Measurements from ENCODE around the gene ARL2BP.
"Not testable (repeated sequence)": the region's sequence is repeated elsewhere in the genome, so short reads cannot be mapped to it uniquely, and the experiment has no call there.

ARL2BP gene

GRCh38 chr16:57244767-57245471 is at the start of gene ARL2BP:
ARL2BP (plus strand) TSS chr16:57245259; CDS start chr16:57245368, 109 bp downstream.
- DNase-seq (ENCODE audit: low spot score), result peak; percentile 97

- DNase-seq (ENCODE audit: low spot score), result no peak
These were observed 48.8 kb upstream of the ARL2BP start for GRCh38 chr16:57196286-57196685.

DNA sequence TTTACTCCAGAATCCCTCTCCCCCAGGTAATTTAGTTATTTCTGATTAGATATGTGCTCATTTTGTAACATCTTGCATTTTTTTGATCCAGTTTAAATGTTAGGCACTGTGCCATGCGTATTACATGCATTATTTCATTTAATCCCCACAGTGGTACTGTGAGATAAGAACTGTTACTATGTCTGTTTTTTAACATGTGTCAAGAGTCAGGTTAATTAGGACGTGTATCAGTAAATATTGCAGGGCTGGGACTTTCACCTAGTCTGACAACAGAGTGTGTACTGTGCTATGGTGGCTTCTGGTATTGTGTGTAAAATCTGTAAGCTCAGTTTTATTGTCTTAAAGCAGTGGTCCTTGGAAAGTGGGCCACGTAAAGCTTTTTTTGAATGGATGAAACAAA is 48.3 kb upstream of the ARL2BP start:
- no peak for DNase-seq (ENCODE audit: low spot score)

DNA sequence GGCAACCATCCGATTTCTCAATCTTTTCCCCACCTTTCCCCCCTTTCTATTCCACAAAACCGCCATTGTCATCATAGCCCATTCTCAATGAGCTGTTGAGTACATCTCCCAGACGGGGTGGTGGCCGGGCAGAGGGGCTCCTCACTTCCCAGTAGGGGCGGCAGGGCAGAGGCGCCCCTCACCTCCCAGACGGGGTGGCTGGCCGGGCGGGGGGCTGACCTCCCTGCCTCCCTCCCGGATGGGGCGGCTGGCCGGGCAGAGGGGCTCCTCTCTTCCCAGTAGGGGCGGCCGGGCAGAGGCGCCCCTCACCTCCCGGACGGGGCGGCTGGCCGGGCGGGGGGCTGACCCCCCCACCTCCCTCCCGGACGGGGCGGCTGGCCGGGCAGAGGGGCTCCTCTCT is 44.7 kb upstream of the ARL2BP start:
- DNase-seq (ENCODE audit: low spot score), result not testable (repeated sequence)

DNA sequence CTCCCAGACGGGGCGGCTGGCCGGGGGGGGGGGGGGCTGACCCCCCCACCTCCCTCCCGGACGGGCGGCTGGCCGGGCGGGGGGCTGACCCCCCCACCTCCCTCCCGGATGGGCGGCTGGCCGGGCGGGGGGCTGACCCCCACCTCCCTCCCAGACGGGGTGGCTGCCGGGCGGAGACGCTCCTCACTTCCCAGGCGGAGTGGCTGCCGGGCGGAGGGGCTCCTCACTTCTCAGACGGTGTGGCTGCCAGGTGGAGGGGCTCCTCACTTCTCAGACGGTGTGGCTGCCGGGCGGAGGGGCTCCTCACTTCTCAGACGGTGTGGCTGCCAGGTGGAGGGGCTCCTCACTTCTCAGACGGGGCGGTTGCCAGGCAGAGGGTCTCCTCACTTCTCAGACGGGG is 44.1 kb upstream of the ARL2BP start:
- DNase-seq (ENCODE audit: low spot score), result not testable (repeated sequence)

GRCh38 chr16:57202095-57202886 is 42.8 kb upstream of the ARL2BP start:
- no peak for DNase-seq (ENCODE audit: low spot score)

GRCh38 chr16:57203451-57203850 is 41.6 kb upstream of the ARL2BP start:
- no peak for DNase-seq (ENCODE audit: low spot score)

- no peak for DNase-seq (ENCODE audit: low spot score)
These were observed 40.4 kb upstream of the ARL2BP start for GRCh38 chr16:57204675-57205074.

- DNase-seq (ENCODE audit: low spot score), result no peak
These were observed 36.1 kb upstream of the ARL2BP start for GRCh38 chr16:57208926-57209325.

DNA sequence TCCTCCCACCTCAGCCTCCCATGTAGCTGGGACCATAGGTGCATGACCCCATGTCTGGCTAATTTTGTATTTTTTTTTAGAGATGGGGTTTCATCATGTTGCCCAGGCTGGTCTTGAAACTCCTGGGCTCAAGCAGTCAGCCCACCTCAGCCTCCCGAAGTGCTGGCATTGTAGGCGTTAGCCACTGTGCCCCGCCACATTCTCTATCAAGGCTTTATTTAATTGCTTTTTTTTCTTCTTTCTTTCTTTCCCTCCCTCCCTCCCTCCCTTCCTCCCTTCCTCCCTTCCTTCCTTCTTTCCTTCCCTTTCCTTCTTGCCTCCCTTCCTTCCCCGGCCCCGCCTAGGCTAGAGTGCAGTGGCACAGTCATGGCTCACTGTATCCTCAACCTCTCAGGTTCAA is 35.3 kb upstream of the ARL2BP start:
- DNase-seq (ENCODE audit: low spot score), result no peak

DNA sequence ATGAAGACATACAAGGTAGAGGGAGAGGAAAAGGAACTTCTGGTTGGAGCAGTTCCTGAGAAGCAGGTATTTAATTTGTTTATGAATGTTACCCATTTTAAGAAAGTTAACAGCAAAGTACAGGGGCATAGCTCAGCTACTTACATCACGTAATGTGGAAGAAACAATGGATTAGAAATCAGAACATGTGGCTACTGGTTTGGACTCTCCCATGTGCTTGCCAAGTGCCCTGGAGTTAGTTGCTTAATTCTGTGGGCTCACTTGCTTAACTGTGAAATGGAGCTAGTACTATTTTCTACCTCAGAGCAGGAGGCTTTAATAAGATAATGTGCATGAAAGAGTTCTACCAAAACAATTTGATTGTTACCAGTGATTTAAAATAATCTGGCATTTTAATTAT is 31.6 kb upstream of the ARL2BP start:
- DNase-seq (ENCODE audit: low spot score), result no peak

DNA sequence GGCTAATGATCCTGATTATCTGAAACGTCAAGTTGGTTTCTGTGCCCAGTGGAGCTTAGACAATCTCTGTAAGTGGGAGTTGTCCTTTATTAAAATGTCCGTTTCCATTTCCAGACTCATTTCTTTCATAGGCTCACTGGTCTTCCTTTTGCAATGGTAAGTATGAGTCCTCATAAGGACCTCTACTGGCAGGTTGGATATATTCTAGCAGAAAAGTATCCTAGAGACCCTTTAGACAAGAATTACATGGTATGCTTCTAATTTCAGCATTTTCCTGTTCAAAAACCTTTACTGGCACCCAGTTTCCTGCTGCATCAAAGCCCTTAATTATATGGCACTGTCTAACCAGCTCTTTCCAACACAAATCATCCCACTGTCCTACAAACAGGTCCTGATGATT is 28.1 kb upstream of the ARL2BP start:
- no peak for DNase-seq (ENCODE audit: low spot score)

DNA sequence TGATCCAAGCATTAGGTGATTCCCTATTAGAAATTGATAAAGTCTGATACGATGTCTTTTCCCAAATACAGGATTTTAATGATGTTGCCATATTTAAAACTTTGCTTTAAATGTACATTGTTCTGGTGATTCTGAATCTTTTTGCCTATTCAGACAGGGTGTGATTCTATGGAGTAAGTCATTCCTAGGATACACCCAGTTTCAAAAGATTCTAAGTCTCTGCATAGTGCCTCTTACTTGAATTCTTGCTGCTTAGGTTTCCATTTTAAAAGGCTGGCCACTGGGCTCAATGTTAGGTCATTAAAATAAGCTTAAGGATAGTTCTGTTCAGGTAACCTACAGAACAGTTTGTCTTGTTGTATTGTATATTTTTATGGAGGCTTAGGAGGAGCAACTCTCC is 22.0 kb upstream of the ARL2BP start:
- no peak for DNase-seq (ENCODE audit: low spot score)

- no peak for DNase-seq (ENCODE audit: low spot score)
These were observed 20.3 kb upstream of the ARL2BP start for GRCh38 chr16:57224651-57225335.

- DNase-seq (ENCODE audit: low spot score), result no peak
These were observed 19.1 kb upstream of the ARL2BP start for GRCh38 chr16:57225978-57226377.

- DNase-seq (ENCODE audit: low spot score), result no peak
These were observed 18.1 kb upstream of the ARL2BP start for GRCh38 chr16:57226701-57227621.

GRCh38 chr16:57229079-57229478 is 16.0 kb upstream of the ARL2BP start:
- no peak for DNase-seq (ENCODE audit: low spot score)

DNA sequence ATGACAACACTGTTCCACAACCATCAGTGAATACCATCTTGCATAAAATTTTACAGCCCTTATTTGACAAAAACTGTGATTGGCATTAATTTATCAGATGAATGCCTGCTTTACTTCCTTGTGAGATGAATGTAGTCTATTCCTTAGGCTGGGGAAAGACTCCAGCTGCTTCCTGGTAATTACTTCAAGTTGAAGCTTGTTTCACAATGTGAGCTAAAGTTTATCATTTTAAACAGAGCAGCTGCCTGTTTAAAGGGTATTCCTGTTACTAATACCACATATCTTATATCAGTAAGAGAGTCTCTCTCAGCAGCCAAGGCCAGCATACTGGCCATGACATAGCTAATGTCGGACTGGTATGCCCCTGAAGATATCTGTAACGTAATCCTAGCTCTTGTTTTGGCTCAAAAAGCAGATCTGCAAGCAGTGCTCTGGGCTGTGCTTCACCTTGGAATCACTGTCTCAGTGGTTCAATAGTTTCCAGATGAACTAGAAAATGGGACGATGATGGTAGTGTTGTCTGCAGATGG is 13.2 kb upstream of the ARL2BP start:
- DNase-seq (ENCODE audit: low spot score), result no peak

DNA sequence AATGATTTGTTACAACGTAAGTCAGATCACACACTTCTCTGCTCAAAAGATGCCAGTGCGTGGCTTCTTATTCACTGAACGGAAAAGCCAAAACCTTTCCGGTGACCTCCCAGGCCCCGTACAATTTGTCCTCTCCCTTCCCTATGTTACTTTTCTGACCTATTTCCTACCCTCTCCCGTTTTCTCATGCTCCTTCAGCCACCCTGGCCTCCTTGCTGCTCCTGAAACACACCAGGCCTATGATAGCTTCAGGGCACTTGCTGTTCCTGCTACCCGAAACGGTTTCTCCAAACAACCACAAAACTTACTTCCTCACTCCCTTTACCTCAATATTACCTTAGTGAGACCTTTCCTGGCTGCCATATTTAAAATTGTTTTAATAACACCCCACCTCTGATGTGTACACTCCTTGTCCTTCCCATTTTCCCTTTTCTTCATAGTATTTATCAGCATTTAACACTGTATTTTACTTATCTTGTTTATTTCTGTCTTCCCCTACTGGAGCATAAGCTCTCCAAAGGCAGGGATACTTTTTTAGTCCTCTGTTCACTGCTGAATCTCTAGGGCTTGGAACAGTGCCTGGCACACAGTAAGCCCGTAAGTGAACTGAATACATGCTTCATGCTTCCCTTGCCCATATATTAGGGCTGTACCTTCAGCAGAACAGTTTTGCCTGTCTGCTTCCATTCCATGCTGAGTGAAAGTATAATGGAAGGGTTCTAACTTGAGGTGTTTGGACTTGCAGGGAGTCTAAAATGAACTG is 10.9 kb upstream of the ARL2BP start:
- DNase-seq (ENCODE audit: low spot score), result no peak

DNA sequence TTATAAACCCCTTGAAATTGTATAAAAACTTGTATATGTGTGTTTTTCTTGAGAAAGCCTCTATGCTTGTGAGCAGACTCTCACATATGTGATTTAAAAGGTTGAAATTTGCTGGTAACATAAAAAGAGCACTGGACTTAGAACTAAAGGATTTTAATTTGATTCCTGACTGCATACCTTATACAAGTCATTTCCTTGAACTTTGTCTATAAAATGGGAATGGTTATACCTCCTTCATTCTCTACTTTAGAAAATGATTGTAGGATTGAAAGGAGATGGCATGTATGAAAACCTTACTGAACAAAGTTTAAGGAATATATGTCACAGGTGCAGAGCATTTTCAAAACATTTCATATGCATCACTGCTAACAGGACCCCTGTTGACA is 10.4 kb upstream of the ARL2BP start:
- DNase-seq (ENCODE audit: low spot score), result no peak
